ENCODE results near the gene CLPTM1.
"Not testable (repeated sequence)": the region's sequence is repeated elsewhere in the genome, so short reads cannot be mapped to it uniquely, and the experiment has no call there.

CLPTM1 gene

GRCh38 chr19:44954649-44955504 is at the start of gene CLPTM1:
CLPTM1 (plus strand) TSS chr19:44955380; CDS start chr19:44955396, 16 bp downstream.
- DNase-seq = peak; percentile 98

- no peak for DNase-seq
These were observed 49.6 kb upstream of the CLPTM1 start, which contains the start of gene APOE for GRCh38 chr19:44905437-44906160. APOE (plus strand) TSS chr19:44905796; CDS start chr19:44906625, 829 bp downstream.

DNA sequence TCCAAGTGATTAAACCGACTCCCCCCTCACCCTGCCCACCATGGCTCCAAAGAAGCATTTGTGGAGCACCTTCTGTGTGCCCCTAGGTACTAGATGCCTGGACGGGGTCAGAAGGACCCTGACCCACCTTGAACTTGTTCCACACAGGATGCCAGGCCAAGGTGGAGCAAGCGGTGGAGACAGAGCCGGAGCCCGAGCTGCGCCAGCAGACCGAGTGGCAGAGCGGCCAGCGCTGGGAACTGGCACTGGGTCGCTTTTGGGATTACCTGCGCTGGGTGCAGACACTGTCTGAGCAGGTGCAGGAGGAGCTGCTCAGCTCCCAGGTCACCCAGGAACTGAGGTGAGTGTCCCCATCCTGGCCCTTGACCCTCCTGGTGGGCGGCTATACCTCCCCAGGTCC is 47.6 kb upstream of the CLPTM1 start:
- DNase-seq = no peak

DNA sequence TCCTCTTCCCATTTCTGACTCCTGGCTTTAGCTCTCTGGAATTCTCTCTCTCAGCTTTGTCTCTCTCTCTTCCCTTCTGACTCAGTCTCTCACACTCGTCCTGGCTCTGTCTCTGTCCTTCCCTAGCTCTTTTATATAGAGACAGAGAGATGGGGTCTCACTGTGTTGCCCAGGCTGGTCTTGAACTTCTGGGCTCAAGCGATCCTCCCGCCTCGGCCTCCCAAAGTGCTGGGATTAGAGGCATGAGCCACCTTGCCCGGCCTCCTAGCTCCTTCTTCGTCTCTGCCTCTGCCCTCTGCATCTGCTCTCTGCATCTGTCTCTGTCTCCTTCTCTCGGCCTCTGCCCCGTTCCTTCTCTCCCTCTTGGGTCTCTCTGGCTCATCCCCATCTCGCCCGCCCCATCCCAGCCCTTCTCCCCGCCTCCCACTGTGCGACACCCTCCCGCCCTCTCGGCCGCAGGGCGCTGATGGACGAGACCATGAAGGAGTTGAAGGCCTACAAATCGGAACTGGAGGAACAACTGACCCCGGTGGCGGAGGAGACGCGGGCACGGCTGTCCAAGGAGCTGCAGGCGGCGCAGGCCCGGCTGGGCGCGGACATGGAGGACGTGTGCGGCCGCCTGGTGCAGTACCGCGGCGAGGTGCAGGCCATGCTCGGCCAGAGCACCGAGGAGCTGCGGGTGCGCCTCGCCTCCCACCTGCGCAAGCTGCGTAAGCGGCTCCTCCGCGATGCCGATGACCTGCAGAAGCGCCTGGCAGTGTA is 46.9 kb upstream of the CLPTM1 start:
- DNase-seq = no peak

DNA sequence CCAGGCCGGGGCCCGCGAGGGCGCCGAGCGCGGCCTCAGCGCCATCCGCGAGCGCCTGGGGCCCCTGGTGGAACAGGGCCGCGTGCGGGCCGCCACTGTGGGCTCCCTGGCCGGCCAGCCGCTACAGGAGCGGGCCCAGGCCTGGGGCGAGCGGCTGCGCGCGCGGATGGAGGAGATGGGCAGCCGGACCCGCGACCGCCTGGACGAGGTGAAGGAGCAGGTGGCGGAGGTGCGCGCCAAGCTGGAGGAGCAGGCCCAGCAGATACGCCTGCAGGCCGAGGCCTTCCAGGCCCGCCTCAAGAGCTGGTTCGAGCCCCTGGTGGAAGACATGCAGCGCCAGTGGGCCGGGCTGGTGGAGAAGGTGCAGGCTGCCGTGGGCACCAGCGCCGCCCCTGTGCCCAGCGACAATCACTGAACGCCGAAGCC is 46.3 kb upstream of the CLPTM1 start:
- DNase-seq = no peak

DNA sequence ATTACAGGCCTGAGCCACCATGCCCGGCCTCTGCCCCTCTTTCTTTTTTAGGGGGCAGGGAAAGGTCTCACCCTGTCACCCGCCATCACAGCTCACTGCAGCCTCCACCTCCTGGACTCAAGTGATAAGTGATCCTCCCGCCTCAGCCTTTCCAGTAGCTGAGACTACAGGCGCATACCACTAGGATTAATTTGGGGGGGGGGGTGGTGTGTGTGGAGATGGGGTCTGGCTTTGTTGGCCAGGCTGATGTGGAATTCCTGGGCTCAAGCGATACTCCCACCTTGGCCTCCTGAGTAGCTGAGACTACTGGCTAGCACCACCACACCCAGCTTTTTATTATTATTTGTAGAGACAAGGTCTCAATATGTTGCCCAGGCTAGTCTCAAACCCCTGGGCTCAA is 45.4 kb upstream of the CLPTM1 start:
- DNase-seq = no peak

DNA sequence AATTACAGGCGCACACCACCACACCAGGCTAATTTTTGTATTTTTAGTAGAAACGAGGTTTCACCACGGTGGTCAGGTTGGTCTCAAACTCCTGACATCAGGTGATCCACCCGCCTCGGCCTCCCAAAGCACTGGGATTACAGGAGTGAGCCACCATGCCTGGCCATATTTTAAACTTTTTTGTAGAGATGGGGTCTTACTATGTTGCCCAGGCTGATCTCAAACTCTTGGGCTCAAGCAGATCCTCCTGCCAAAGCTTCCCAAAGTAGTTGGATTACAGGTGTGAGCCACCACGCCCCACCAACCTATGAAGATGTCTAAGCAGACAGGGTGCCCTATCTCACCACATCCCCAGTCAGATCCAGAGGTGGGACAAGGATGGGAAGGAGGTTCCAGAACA is 43.3 kb upstream of the CLPTM1 start:
- DNase-seq = not testable (repeated sequence)

DNA sequence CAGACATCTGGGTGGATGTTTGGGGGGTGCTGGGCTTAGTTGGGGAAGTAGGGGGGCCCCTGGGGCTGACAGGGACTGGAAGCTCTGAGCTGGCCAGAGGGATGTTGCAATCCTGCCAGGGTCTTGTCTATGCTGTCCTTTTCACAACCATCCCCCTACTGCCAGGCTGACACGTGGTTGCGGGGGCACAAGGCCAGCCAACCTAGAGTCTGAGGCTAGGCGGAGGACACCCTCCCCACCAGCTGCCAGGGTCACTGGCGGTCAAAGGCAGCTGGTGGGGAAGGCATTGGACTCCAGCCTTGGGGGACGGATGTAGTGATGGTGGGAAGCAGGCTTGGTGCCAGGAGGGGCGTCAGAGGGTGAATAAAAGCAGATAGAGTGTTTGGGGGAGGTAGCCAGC is 42.3 kb upstream of the CLPTM1 start:
- no peak for DNase-seq

DNA sequence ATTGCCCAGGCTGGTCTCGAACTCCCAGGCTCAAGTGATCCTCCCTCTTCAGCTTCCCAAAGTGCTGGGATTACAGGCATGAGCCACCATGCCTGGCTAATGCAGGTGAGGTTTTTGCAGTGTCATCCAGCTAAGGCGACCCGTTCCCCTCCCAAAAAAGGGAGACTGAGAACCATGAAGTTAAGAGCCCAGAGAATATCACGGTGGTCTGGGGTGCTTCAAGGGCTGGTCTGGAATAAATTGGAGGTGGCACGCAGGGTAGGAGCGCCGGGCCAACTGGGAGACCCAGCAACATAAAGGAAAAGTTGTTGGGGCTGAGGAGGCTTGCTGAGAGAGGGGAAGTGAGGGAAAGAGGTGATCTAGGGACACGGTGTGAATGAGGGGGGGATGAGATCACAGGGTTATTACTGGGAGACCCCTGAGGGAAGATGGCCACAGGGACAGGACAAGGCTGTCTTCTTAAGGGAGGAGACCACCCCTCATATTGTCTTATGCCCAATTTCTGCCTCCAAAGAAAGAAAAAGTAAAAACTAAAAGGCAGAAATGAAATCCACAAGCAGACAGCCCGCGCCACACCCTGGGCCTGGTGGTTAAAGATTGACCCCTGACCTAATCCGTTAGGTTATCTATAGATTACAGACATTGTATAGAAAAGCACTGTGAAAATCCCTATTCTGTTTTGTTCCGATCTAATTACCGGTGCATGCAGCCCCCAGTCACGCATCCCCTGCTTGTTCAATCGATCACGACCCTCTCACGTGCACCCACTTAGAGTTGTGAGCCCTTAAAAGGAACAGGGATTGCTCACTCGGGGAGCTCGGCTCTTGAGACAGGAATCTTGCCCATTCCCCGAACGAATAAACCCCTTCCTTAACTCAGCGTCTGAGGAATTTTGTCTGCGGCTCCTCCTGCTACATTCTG is 41.4 kb upstream of the CLPTM1 start:
- not testable (repeated sequence) for DNase-seq

GRCh38 chr19:44914433-44915206 is 40.6 kb upstream of the CLPTM1 start, which contains the start of gene APOC1:
APOC1 (plus strand) TSS chr19:44914608; CDS start chr19:44914892, 284 bp downstream.
- DNase-seq = peak; percentile 65

- DNase-seq = no peak
These were observed 30.9 kb upstream of the CLPTM1 start for GRCh38 chr19:44924243-44924725.

DNA sequence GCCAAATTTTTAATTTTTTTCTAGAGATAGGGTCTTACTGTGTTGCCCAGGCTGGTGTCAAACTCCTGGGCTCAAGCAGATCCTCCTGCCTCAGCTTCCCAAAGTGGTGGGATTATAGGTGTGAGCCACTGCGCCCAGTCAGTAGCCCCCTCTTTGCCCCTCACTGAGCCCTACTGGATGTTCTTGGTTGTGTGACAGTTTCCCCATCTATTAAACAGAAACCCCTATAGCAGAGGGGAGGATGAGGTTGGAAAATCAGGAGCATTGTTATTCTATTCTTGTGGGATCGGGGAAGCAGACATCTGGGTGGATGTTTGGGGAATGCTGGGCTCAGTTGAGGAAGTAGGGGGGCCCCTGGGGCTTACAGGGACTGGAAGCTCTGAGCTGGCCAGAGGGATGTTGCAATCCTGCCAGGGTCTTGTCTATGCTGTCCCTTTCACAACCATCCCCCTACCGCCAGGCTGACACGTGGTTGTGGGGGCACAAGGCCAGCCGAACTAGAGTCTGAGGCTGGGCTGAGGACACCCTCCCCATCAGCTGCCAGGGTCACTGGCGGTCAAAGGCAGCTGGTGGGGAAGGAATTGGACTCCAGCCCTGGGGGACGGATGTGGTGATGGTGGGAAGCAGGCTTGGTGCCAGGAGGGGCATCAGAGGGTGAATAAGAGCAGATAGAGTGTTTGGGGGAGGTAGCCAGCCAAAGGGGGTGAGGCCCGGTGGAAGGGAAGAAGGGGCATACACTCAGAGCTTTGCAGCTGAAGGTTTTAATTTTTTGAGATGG is 29.9 kb upstream of the CLPTM1 start:
- no peak for DNase-seq

DNA sequence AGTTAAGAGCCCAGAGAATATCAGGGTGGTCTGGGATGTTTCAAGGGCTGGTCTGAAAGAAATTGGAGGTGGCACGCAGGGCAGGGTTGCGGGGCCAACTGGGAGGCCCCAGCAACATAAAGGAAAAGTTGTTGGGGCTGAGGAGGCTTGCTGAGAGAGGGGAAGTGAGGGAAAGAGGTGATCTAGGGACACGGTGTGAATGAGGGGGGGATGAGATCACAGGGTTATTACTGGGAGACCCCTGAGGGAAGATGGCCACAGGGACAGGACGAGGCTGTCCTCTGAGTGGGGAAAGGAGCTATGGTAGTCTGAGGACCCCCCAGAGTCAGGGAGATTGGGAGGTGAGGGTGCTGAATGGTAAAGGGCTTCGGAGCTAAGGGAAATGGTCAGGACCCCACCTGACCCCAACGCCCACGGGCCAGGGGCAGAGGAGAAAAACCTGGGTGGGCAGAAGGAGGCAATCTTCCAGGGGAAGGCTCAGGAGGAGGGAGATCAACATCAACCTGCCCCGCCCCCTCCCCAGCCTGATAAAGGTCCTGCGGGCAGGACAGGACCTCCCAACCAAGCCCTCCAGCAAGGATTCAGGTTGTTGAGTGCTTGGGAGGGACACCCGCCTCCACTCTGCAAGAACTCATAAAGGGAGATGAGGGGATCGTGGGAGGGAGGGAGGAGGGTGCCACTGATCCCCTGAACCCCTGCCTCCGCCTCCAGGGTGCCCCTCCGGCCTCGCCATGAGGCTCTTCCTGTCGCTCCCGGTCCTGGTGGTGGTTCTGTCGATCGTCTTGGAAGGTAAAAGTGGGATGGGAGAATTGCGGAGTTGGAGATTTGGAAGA is 28.7 kb upstream of the CLPTM1 start:
- DNase-seq = not testable (repeated sequence)

DNA sequence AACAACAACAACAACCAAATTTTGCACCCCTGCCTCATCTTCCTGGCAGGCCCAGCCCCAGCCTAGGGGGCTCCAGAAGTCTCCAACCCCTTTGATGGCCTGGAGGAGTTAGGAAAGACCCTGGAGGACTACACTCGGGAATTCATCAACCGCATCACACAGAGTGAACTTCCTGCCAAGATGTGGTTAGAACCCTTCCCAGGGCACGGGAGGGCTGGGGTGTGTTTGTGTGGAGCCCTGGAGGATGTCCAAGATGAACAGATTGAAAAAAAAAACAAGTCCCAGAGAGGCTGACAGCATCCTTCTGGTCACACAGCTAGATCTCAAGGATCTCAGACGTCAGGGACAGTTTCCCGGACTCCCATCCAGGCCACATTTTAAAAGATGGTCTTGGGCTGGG is 27.4 kb upstream of the CLPTM1 start:
- no peak for DNase-seq

DNA sequence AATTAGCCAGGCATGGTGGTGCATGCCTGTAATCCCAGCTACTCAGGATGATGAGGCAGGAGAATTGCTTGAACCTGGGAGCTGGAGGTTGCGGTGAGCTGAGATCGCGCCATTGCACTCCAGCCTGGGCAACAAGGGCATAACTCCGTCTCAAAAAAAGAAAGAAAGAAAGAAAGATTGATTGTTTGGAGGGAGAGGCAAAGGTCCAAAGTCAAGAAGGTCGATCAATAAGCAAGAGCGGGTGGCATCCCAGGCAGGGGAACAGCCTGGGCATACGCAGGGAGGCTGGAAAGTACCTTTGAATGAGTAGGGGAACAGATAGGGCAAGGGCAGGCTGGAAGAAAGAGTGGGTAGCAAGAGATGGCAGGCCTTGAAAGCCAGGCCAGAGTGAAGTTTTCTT is 25.1 kb upstream of the CLPTM1 start:
- DNase-seq = no peak

- DNase-seq = no peak
These were observed 23.6 kb upstream of the CLPTM1 start for GRCh38 chr19:44931541-44931940.

DNA sequence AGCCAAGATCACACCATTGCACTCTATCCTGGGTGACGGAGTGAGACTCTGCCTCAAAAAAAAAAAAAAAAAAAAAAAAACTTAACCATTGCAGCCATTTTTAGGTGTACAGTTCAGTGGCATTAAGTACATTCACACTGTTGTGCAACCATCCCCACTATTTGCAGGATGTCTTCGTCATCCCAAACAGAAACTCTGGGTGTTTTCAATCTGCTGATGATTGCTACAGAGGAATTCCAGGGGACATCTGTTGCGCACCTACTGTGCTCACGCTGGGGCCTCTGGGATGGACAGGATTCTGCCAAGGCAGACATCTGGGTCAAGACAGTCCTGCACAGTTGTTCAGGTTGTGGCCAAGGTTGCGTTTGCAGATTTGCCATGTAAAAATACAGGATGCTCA is 15.5 kb upstream of the CLPTM1 start:
- DNase-seq = no peak

DNA sequence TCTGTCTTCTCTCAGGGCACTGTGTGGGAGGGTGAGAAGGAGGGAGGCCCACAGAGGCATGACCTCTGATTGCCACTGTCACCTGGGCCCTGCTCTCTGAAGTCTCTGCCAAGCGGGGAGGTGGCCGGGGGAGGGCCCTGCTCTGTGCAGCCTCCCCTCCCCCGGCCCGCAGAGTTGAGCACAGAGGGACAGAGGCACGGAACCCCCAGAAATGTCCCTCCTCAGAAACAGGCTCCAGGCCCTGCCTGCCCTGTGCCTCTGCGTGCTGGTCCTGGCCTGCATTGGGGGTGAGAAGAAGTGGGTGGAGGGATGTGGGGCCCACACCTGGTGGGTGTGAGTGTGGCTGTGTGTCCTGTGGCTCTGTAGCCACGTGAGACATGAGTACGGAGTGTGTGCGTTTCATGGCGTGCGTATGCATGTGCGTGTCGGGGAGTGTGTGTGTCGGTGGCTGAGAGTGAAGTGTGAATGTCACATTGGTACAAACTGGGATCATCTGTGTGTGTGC is 13.1 kb upstream of the CLPTM1 start, which contains the start of gene APOC4:
TSS of gene APOC4 (plus strand) at position 171 of the 505 bp plus-strand sequence. CDS start at position 212, 41 bp downstream.
- no peak for DNase-seq

- no peak for DNase-seq
These were observed 11.4 kb upstream of the CLPTM1 start for GRCh38 chr19:44943801-44944249.
